GM12878 (cell line): ENCODE data around the gene KAT2A. TPM values are rescaled to one million over a fixed set of nuclear protein-coding genes. Genes with fewer than 3 reads are reported as not detected.

Experiments used
- ATAC-seq: fragments of 200-7000 bp; cut with Tn5 transposase; 3 replicates; pipeline ENCODE4 v1.9.1; 2020; ENCODE audit warnings: mild to moderate bottlenecking, moderate library complexity
- BruUV-seq: library from RNA; stranded (reverse); fragments of 400-500 nt; replicated peaks from 2 replicates; lab custom pipeline; 2021; lab: Mats Ljungman, UMichigan
- CTCF ChIA-PET: fragments of 300-600 bp; sonication (Branson Sonifier 250); formaldehyde crosslinking; extraction: SDS; loops from one replicate; lab custom pipeline; 2021; ENCODE audit warnings: inconsistent platforms; lab: Yijun Ruan, JAX
- POLR2A ChIA-PET: fragments of 350-600 bp; formaldehyde crosslinking; extraction: SDS; loops from one replicate; lab custom pipeline; 2021; ENCODE audit warnings: inconsistent platforms; lab: Charles Lee
- RAD21 ChIA-PET: fragments of 300-600 bp; sonication (Branson Sonifier 250); formaldehyde crosslinking; loops from one replicate; lab custom pipeline; 2023; ENCODE audit warnings: antibody characterized with exemption; ENCODE audit not compliant: unreplicated experiment; lab: Charles Lee
- SMC1A ChIA-PET: fragments of 300-600 bp; sonication (Branson Sonifier 250); formaldehyde crosslinking; loops from one replicate; lab custom pipeline; 2023; ENCODE audit not compliant: unreplicated experiment, uncharacterized antibody; lab: Charles Lee
- DNase-seq: peaks from one replicate; pipeline ENCODE4 v3.0.0-alpha.2; 2011; ENCODE audit warnings: low read depth, low spot score
- FAIRE-seq: peaks from 3 replicates; lab custom pipeline; 2011; peaks lifted over from hg19 to GRCh38; lab: Jason Lieb, UNC
- H2AFZ ChIP-seq: 2 replicates; pipeline ENCODE4 v1.6.0; 2011; ENCODE audit warnings: low read depth, low read length, control low read depth; ENCODE audit not compliant: control insufficient read depth
- H3K27ac ChIP-seq: 2 replicates; pipeline ENCODE4 v1.5.1; 2011; ENCODE audit warnings: control low read depth; ENCODE audit not compliant: control insufficient read depth, insufficient read depth
- H3K27me3 ChIP-seq, 2 experiments: replicated peaks in 1 of 2; 2 replicates each; pipeline versions ENCODE4 v1.6.0 to v1.6.1; 2011; ENCODE audit warnings: low read length in 1 of 2; ENCODE audit not compliant: control insufficient read depth in 2 of 2, insufficient read depth in 2 of 2
- H3K36me3 ChIP-seq, 2 experiments: 2 replicates each; pipeline ENCODE4 v1.5.1; 2011; ENCODE audit warnings: low read length in 1 of 2; ENCODE audit not compliant: control insufficient read depth in 2 of 2, insufficient read depth in 2 of 2
- H3K4me1 ChIP-seq: 2 replicates; pipeline ENCODE4 v1.6.1; 2011; ENCODE audit warnings: mild to moderate bottlenecking, low read length, moderate library complexity, mixed read lengths; ENCODE audit not compliant: control insufficient read depth, insufficient read depth
- H3K4me2 ChIP-seq: 2 replicates; pipeline ENCODE4 v1.6.0; 2011; ENCODE audit warnings: control low read depth; ENCODE audit not compliant: control insufficient read depth, insufficient read depth
- H3K4me3 ChIP-seq: fragments of 200-600 bp; sonication (generic); 2 replicates; pipeline ENCODE4 v1.5.1; 2016
- H3K79me2 ChIP-seq: 2 replicates; pipeline ENCODE4 v1.6.0; 2011; ENCODE audit warnings: low read length; ENCODE audit not compliant: control insufficient read depth, insufficient read depth
- H3K9ac ChIP-seq: 2 replicates; pipeline ENCODE4 v1.8.0; 2011; ENCODE audit warnings: low read length, control low read depth, mixed read lengths; ENCODE audit not compliant: control insufficient read depth, insufficient read depth
- H3K9me3 ChIP-seq: replicated peaks from 3 replicates; pipeline ENCODE4 v1.5.1; 2011; ENCODE audit warnings: mild to moderate bottlenecking, low read length; ENCODE audit not compliant: control insufficient read depth, insufficient read depth
- H4K20me1 ChIP-seq: 2 replicates; pipeline ENCODE4 v1.6.0; 2011; ENCODE audit not compliant: control insufficient read depth, insufficient read depth
- NR2C1 ChIP-seq: fragments of 450-650 bp; IDR thresholded peaks from 2 replicates; pipeline ENCODE4 v1.6.1; 2017; ENCODE audit warnings: antibody characterized with exemption, mild to moderate bottlenecking, moderate library complexity
- SREBF2 ChIP-seq: IDR thresholded peaks from 2 replicates; pipeline ENCODE4 v1.6.1; 2012; ENCODE audit warnings: mild to moderate bottlenecking, low read length
- WGBS: methylation state at CpG from one replicate; pipeline ENCODE4 v1.1.6; 2016; ENCODE audit warnings: low lambda C conversion rate; ENCODE audit not compliant: insufficient replicate concordance, insufficient coverage; ENCODE audit errors: missing lambda C conversion rate; 5-methylcytosine and 5-hydroxymethylcytosine counted together
- in situ Hi-C: fragments of 300-500 bp; cut with MboI; formaldehyde crosslinking; loops from 9 replicates; pipeline ENCODE4 v1.14.3; 2018; ENCODE audit warnings: mixed read lengths
- intact Hi-C: fragments of 100-400 bp; cut with micrococcal nuclease; formaldehyde crosslinking; loops from one replicate; pipeline ENCODE4 v1.14.2; 2022; ENCODE audit not compliant: unreplicated experiment
- polyA plus RNA-seq, 11 experiments: library from polyadenylated mRNA; depleted of rRNA in 4 of 11; unstranded in 6 of 11; stranded (reverse) in 5 of 11; fragments of >200 nt; fragmentation: Nextera tagmentation in 4 of 11; fragmentation: Illumina TruSeq in 1 of 11; extraction: Ambion mirVana in 4 of 11; extraction: Trizol in 1 of 11; gene quantifications; 1 replicate in 1 of 11; 2 replicates in 10 of 11; pipeline versions ENCODE4 v1.2.1 to v1.2.3, GENCODE V29; 2011 to 2016; ENCODE audit warnings: inconsistent platforms in 2 of 11, missing spikeins in 2 of 11, low read depth in 1 of 11
- total RNA-seq, 4 experiments: library from RNA; depleted of rRNA in 3 of 4; stranded (reverse); fragments of >200 nt in 3 of 4; fragmentation: Illumina TruSeq in 1 of 4; extraction: Trizol in 1 of 4; gene quantifications; 2 replicates each; pipeline versions ENCODE4 v1.2.1 to v1.2.3, GENCODE V29; 2013 to 2021

Gene KAT2A
- total and polyA plus RNA-seq, 10 of the 15 experiments (the other 5 are each of a cell fraction or from before 2014, with no cell fraction given) = 0.85 to 47.5 (median 14.6) TPM

DNA sequence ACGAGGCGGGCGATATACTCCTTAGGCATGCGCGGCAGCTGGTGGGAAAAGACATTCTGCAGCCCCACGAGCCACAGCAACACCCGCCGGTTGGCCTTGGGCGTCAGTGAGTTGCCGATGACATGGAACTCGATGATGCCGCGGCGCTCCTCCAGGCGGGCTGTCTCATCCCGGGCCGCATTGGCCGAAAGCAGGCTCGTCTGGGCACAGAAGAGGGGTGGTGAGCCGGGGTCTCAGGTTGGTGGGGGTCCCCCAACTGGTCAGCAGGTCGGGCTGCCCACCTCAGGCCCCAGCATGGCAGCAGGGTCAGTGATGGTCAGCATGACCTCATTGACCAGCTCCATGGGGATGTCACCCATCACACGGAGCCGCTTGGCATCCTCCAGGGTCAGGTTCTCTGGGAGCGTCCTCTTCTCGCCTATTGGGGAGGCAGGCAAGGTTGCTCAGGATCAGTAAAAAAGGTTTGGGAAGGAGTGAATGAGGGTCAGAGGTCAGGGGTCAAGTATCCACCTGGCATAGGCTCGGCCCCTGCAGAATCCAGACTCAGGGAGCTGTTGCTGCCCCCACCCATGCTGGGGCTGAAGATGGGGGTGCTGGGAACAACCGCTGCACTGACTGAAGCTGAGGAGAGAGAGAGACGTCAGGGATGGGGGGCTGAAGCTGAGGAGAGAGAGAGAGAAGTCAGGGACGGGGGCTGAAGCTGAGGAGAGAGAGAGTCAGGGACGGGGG is 3.6 kb downstream of the KAT2A start:
- WGBS = 81% methylated on average over 29 of the region's 30 CpGs
- H3K79me2 ChIP-seq = peaks cover 2% of the 10 kb centered on the region; the same call in 1 of the 2 replicates
- no peak overlapping the region for H3K4me3 ChIP-seq
- ChIA-PET RAD21 (interaction anchor here (0.7 to 4.7 kb wide), 4 partner anchors 60 to 155 kb away, joined by 4 to 78 read pairs (median 4); partner anchors contain the start of gene KCNH4), POLR2A (interaction anchor here (0.6 to 3.0 kb wide), 5 partner anchors 10 to 387 kb away, joined by 3 to 15 read pairs (median 5); partner anchors contain the start of gene KCNH4), CTCF (interaction anchor here (0.9 to 7.1 kb wide), 13 partner anchors 17 to 205 kb away, joined by 3 to 138 read pairs (median 5); partner anchors contain the start of genes C17orf113, CNP, DNAJC7 and KCNH4), SMC1A (interaction anchor here (1.0 to 5.2 kb wide), 6 partner anchors 50 to 153 kb away, joined by 3 to 53 read pairs (median 11); partner anchors contain the start of genes CNP and KCNH4)
- ATAC-seq (no peak), DNase-seq (no peak), FAIRE-seq (no peak)
- in situ Hi-C loops (no loop called here), intact Hi-C loops (loop anchor here (1.0 kb wide), 1 partner anchor 64 kb away; the partner anchor contains the start of gene KCNH4)
- no peak overlapping the region for H3K4me2 ChIP-seq
- H4K20me1 ChIP-seq = no peaks in the 10 kb centered on the region
- H3K9ac ChIP-seq = no peak overlapping the region
- 0 out of 2 replicates have a peak, but pooled peaks have one; percentile 26 for TF ChIP-seq NR2C1
- no peak for TF ChIP-seq SREBF2
- peaks cover 26% of the 10 kb centered on the region for H3K4me1 ChIP-seq
- BruUV-seq = no TSS peak
- no peak overlapping the region for H2AFZ ChIP-seq
- no peak overlapping the region for H3K27ac ChIP-seq
- no peaks in the 10 kb centered on the region; the same call in 2 of the 3 replicates for H3K9me3 ChIP-seq
- H3K27me3 ChIP-seq = no peaks in the 10 kb centered on the region
- H3K36me3 ChIP-seq = peaks cover 6% of the 10 kb centered on the region in 2 experiments; a peak in 3 of 4 replicates
